Pancreas (tissue), 10 donors: Measurements from ENCODE around the gene C6orf120. TPM values are rescaled to one million over a fixed set of nuclear protein-coding genes. Genes with fewer than 3 reads are reported as not detected.

Experiments used
- ATAC-seq, 4 donors: fragments of 200-7000 bp; cut with Tn5 transposase; one replicate each; pipeline versions ENCODE4 v1.8.0 to v1.9.1; 2020; ENCODE audit warnings: mild to moderate bottlenecking in 4 of 4, moderate library complexity in 4 of 4
- DNase-seq, 6 donors: peaks; one replicate each; pipeline ENCODE4 v3.0.0-alpha.2; 2020
- FAIRE-seq: peaks from 2 replicates; lab custom pipeline; 2012; peaks lifted over from hg19 to GRCh38; lab: Jason Lieb, UNC
- H3K27ac ChIP-seq, 4 donors: fragments of 200-600 bp; sonication (generic); 1 replicate in 3 of 4; 2 replicates in 1 of 4; pipeline versions ENCODE4 v1.5.0 to v1.8.0; 2020
- H3K27me3 ChIP-seq, 4 donors: fragments of 200-600 bp; one replicate each; pipeline ENCODE4 v1.8.0; 2021
- H3K36me3 ChIP-seq, 3 donors: fragments of 200-600 bp; sonication (generic) in 1 of 3; one replicate each; pipeline versions ENCODE4 v1.5.0 to v1.8.0; 2020 to 2021
- H3K4me1 ChIP-seq, 3 donors: fragments of 200-600 bp; one replicate each; pipeline ENCODE4 v1.8.0; 2021
- H3K4me3 ChIP-seq, 4 donors: fragments of 200-600 bp; sonication (generic) in 2 of 4; one replicate each; pipeline versions ENCODE4 v1.5.0 to v1.8.0; 2020 to 2021
- H3K9me3 ChIP-seq, 4 donors: fragments of 200-600 bp; one replicate each; pipeline ENCODE4 v1.8.0; 2021
- CTCF ChIP-seq, 4 donors: fragments of 200-600 bp; sonication (generic) in 3 of 4; IDR thresholded peaks; one replicate each; pipeline versions ENCODE4 v1.5.0 to v1.8.0; 2021; ENCODE audit warnings: antibody characterized with exemption in 4 of 4
- WGBS, 2 donors: extraction: QIAGEN DNeasy Blood & Tissue Kit; methylation state at CpG; one replicate each; pipeline ENCODE4 v1.1.7; 2013; 5-methylcytosine and 5-hydroxymethylcytosine counted together
- intact Hi-C, 3 donors: fragments of 100-400 bp; cut with DNase I; formaldehyde crosslinking; loops; one replicate each; pipeline versions ENCODE4 v1.11.1 to v1.14.2; 2022
- polyA plus RNA-seq, 2 donors: library from polyadenylated mRNA; stranded (reverse); fragments of 200-250 nt; gene quantifications; one replicate each; pipeline ENCODE4 v1.2.3, GENCODE V29; 2013
- total RNA-seq, 6 donors: library from RNA; stranded (reverse); fragmentation: NEBNext Ultra II Directional in 4 of 6; extraction: Animal tissue kit (Norgen Biotek cat#: 25700) in 4 of 6; gene quantifications; one replicate each; pipeline versions ENCODE4 v1.2.1 to v1.2.4, GENCODE V29; 2021 to 2023
- donor health status: healthy with polysubstance abuse.
- donor health status: DM: no; HTN: no; CAD: no; lungs with moderate emphysema.
- donor health status: DM: no; HTN: no; CAD: no.
- donor health status: control.
- donor health status: control.
- donor health status: Bipolar disorder and iron deficiency.
- donor health status: DM: yes; HTN: yes; CAD: no.
- donor health status: DM: no; HTN: no; CAD: no.
- donor health status: DM: no; HTN: no; CAD: no.
- donor health status: DM: yes; HTN: yes; CAD: no.

Gene C6orf120
- total and polyA plus RNA-seq, 8 donors, result 2.9 to 15.5 (median 11.8) TPM

GRCh38 chr6:169700296-169700695 lies 1.6 kb upstream of the C6orf120 start:
- intact Hi-C loops, result no loop called here
- no peak overlapping the region for H3K27ac ChIP-seq
- no peak overlapping the region for H3K4me3 ChIP-seq
- H3K27me3 ChIP-seq, result no peaks in the 10 kb centered on the region
- 67 to 79% methylated on average over 5 of the region's 5 CpGs for WGBS, 2 donors
- FAIRE-seq (no peak), ATAC-seq (no peak), DNase-seq (no peak)
- peaks cover 0 to 5% (median 0%) of the 10 kb centered on the region in 3 donors for H3K36me3 ChIP-seq
- no peaks in the 10 kb centered on the region for H3K9me3 ChIP-seq
- H3K4me1 ChIP-seq, result peaks cover 14 to 26% (median 24%) of the 10 kb centered on the region in 3 donors
- TF ChIP-seq CTCF (IDR thresholded peaks at IDR 0.05), result no peak

GRCh38 chr6:169701311-169701953 lies 494 bp upstream of the C6orf120 start:
- peaks cover 0 to 7% (median 0%) of the 10 kb centered on the region in 3 donors for H3K36me3 ChIP-seq
- no peaks in the 10 kb centered on the region for H3K27me3 ChIP-seq
- DNase-seq (no peak), FAIRE-seq (no peak), ATAC-seq (peak; percentile 3 to 26 (median 16))
- peaks cover 14 to 26% (median 24%) of the 10 kb centered on the region in 3 donors for H3K4me1 ChIP-seq
- intact Hi-C loops, result no loop called here
- H3K9me3 ChIP-seq, result no peaks in the 10 kb centered on the region
- H3K27ac ChIP-seq, result peak overlapping the region; percentile 93 to 97 (median 96)
- H3K4me3 ChIP-seq, result peak overlapping the region; percentile 76 to 98 (median 88)
- TF ChIP-seq CTCF (IDR thresholded peaks at IDR 0.05), result no peak
- WGBS, 2 donors, result 0% methylated on average over 47 to 54 of the region's 54 CpGs

GRCh38 chr6:169702840-169703246 lies 917 bp downstream of the C6orf120 start:
- intact Hi-C loops, result no loop called here
- Histone ChIP-seq H3K9me3 (no peaks in the 10 kb centered on the region), H3K36me3 (peaks cover 0 to 7% (median 0%) of the 10 kb centered on the region in 3 donors), H3K27me3 (no peaks in the 10 kb centered on the region), H3K4me1 (peaks cover 14 to 26% (median 24%) of the 10 kb centered on the region in 3 donors), H3K4me3 (peak overlapping the region; percentile 76 to 98 (median 88)), H3K27ac (peak overlapping the region; percentile 93 to 97 (median 96))
- no peak for FAIRE-seq
- no peak for DNase-seq
- peak in 1 of 4 donors; percentile 30 for ATAC-seq
- WGBS, 2 donors, result 2 to 3% methylated on average over 22 of the region's 22 CpGs
- TF ChIP-seq CTCF (IDR thresholded peaks at IDR 0.05), result no peak

- Histone ChIP-seq H3K4me3 (no peak overlapping the region), H3K9me3 (no peaks in the 10 kb centered on the region), H3K4me1 (peaks cover 8 to 22% (median 19%) of the 10 kb centered on the region in 3 donors), H3K27me3 (no peaks in the 10 kb centered on the region), H3K27ac (no peak overlapping the region), H3K36me3 (peaks cover 0 to 25% (median 11%) of the 10 kb centered on the region in 3 donors)
- intact Hi-C loops, result no loop called here
- ATAC-seq (no peak), DNase-seq (no peak), FAIRE-seq (no peak)
- TF ChIP-seq CTCF (IDR thresholded peaks at IDR 0.05), result no peak
- 89 to 92% methylated on average over 2 of the region's 2 CpGs for WGBS, 2 donors
Measured at GRCh38 chr6:169707772-169708171, 5.8 kb downstream of the C6orf120 start.

GRCh38 chr6:169709293-169709692 lies 7.4 kb downstream of the C6orf120 start:
- ATAC-seq (no peak), FAIRE-seq (no peak), DNase-seq (no peak)
- Histone ChIP-seq H3K4me3 (no peak overlapping the region), H3K9me3 (no peaks in the 10 kb centered on the region), H3K27me3 (no peaks in the 10 kb centered on the region), H3K36me3 (peaks cover 0 to 31% (median 8%) of the 10 kb centered on the region in 3 donors), H3K27ac (no peak overlapping the region), H3K4me1 (peaks cover 1 to 9% (median 4%) of the 10 kb centered on the region in 3 donors)
- TF ChIP-seq CTCF (IDR thresholded peaks at IDR 0.05), result no peak
- intact Hi-C loops, result no loop called here
